Liver (tissue), 9 donors: Measurements from ENCODE around the gene USH2A. TPM values are rescaled to one million over a fixed set of nuclear protein-coding genes. Genes with fewer than 3 reads are reported as not detected.

Experiments used
- DNase-seq: peaks from one replicate; pipeline ENCODE4 v3.0.0-alpha.2; 2017; ENCODE audit warnings: low spot score
- H3K27ac ChIP-seq, 2 donors: one replicate each; pipeline ENCODE4 v1.7.0; 2013; ENCODE audit warnings: inconsistent platforms in 2 of 2, low read length in 2 of 2, control low read depth in 1 of 2, low read depth in 1 of 2, mild to moderate bottlenecking in 1 of 2
- H3K27me3 ChIP-seq, 4 donors: one replicate each; pipeline versions ENCODE4 v1.6.1 to v1.7.0; 2013; ENCODE audit warnings: low read length in 3 of 4, inconsistent platforms in 1 of 4, mild to moderate bottlenecking in 1 of 4, moderate library complexity in 1 of 4; ENCODE audit not compliant: control insufficient read depth in 4 of 4, insufficient read depth in 4 of 4
- H3K36me3 ChIP-seq, 4 donors: one replicate each; pipeline versions ENCODE4 v1.6.1 to v1.7.0; 2013; ENCODE audit warnings: low read length in 3 of 4, mild to moderate bottlenecking in 3 of 4, low read depth in 1 of 4, moderate library complexity in 1 of 4; ENCODE audit not compliant: control insufficient read depth in 4 of 4, insufficient read depth in 3 of 4
- H3K4me1 ChIP-seq, 4 donors: one replicate each; pipeline versions ENCODE4 v1.6.1 to v1.7.0; 2013; ENCODE audit warnings: low read length in 3 of 4, mild to moderate bottlenecking in 3 of 4, moderate library complexity in 1 of 4; ENCODE audit not compliant: control insufficient read depth in 4 of 4, insufficient read depth in 4 of 4
- H3K4me3 ChIP-seq, 3 donors: one replicate each; pipeline versions ENCODE4 v1.6.1 to v1.7.0; 2013; ENCODE audit warnings: low read length in 3 of 3, control low read depth in 1 of 3, low read depth in 1 of 3, mild to moderate bottlenecking in 1 of 3
- H3K9ac ChIP-seq, 2 donors: one replicate each; pipeline ENCODE4 v1.7.0; 2013; ENCODE audit warnings: low read length in 2 of 2, mild to moderate bottlenecking in 2 of 2, moderate library complexity in 2 of 2, control low read depth in 1 of 2, low read depth in 1 of 2
- H3K9me3 ChIP-seq, 4 donors: one replicate each; pipeline versions ENCODE4 v1.6.1 to v1.7.0; 2013; ENCODE audit warnings: low read length in 3 of 4; ENCODE audit not compliant: control insufficient read depth in 4 of 4
- EGR1 ChIP-seq, 2 donors: IDR thresholded peaks; 2 replicates each; pipeline ENCODE4 v1.6.1; 2016 to 2018; ENCODE audit warnings: antibody characterized with exemption in 2 of 2, low read depth in 2 of 2
- FOXA1 ChIP-seq: IDR thresholded peaks from 2 replicates; pipeline ENCODE4 v1.6.1; 2016; ENCODE audit warnings: antibody characterized with exemption
- FOXA2 ChIP-seq: IDR thresholded peaks from 2 replicates; pipeline ENCODE4 v1.6.1; 2016; ENCODE audit warnings: antibody characterized with exemption
- GABPA ChIP-seq, 2 donors: IDR thresholded peaks in 1 of 2; conservative IDR thresholded peaks in 1 of 2; 2 replicates each; pipeline ENCODE4 v1.6.1; 2016; ENCODE audit warnings: antibody characterized with exemption in 2 of 2, mild to moderate bottlenecking in 1 of 2, moderate library complexity in 1 of 2
- HNF4A ChIP-seq, 2 donors: conservative IDR thresholded peaks; 2 replicates each; pipeline ENCODE4 v1.6.1; 2016; ENCODE audit warnings: antibody characterized with exemption in 2 of 2, mild to moderate bottlenecking in 2 of 2
- HNF4G ChIP-seq: IDR thresholded peaks from 2 replicates; pipeline ENCODE4 v1.6.1; 2016; ENCODE audit warnings: antibody characterized with exemption
- JUND ChIP-seq, 2 donors: IDR thresholded peaks; 2 replicates each; pipeline ENCODE4 v1.6.1; 2016; ENCODE audit warnings: antibody characterized with exemption in 2 of 2
- NR2F2 ChIP-seq: IDR thresholded peaks from 2 replicates; pipeline ENCODE4 v1.6.1; 2016; ENCODE audit warnings: antibody characterized with exemption
- RXRA ChIP-seq, 2 donors: IDR thresholded peaks; 2 replicates each; pipeline ENCODE4 v1.6.1; 2017 to 2018; ENCODE audit warnings: antibody characterized with exemption in 2 of 2, mild to moderate bottlenecking in 1 of 2
- SP1 ChIP-seq: IDR thresholded peaks from 2 replicates; pipeline ENCODE4 v1.6.1; 2018; ENCODE audit warnings: antibody characterized with exemption, mild to moderate bottlenecking
- TAF1 ChIP-seq: conservative IDR thresholded peaks from 2 replicates; pipeline ENCODE4 v1.6.1; 2016; ENCODE audit warnings: antibody characterized with exemption, mild to moderate bottlenecking
- YY1 ChIP-seq: IDR thresholded peaks from 2 replicates; pipeline ENCODE4 v1.6.1; 2016; ENCODE audit warnings: antibody characterized with exemption, mild to moderate bottlenecking
- WGBS: extraction: QIAGEN DNeasy Blood & Tissue Kit; methylation state at CpG from one replicate; pipeline ENCODE4 v1.1.7; 2013; 5-methylcytosine and 5-hydroxymethylcytosine counted together
- polyA plus RNA-seq, 2 donors: library from polyadenylated mRNA; stranded (reverse) in 1 of 2; unstranded in 1 of 2; fragments of 200-250 nt in 1 of 2; fragments of >200 nt in 1 of 2; fragmentation: Nextera tagmentation in 1 of 2; extraction: Ambion mirVana in 1 of 2; gene quantifications; one replicate each; pipeline versions ENCODE4 v1.2.1 to v1.2.3, GENCODE V29; 2013 to 2015
- total RNA-seq, 2 donors: library from RNA; depleted of rRNA; stranded (reverse); fragments of >200 nt; gene quantifications; one replicate each; pipeline ENCODE4 v1.2.3, GENCODE V29; 2014
- TF ChIP-seq, protein P1 (sequence below): fragments of 150-350 bp; IDR thresholded peaks from 2 replicates; pipeline ENCODE4 v1.5.1; 2017; ENCODE audit warnings: improper control_type of control experiment, low read depth, low read length; ENCODE audit not compliant: missing input control
- TF ChIP-seq, protein P2 (sequence below): IDR thresholded peaks from 2 replicates; pipeline ENCODE4 v1.6.1; 2016; ENCODE audit warnings: antibody characterized with exemption, mild to moderate bottlenecking
- TF ChIP-seq, protein P3 (sequence below): IDR thresholded peaks from 2 replicates; pipeline ENCODE4 v1.6.1; 2016; ENCODE audit warnings: antibody characterized with exemption
- TF ChIP-seq, protein P4 (sequence below): IDR thresholded peaks from 2 replicates; pipeline ENCODE4 v1.6.1; 2016; ENCODE audit warnings: antibody characterized with exemption
- donor health status: healthy.
- donor health status: healthy.
- donor health status: healthy.
- donor health status: healthy.
- donor health status: healthy.

Gene USH2A
- total and polyA plus RNA-seq, 4 donors, result 0.14 to 1.0 (median 0.31) TPM

DNA sequence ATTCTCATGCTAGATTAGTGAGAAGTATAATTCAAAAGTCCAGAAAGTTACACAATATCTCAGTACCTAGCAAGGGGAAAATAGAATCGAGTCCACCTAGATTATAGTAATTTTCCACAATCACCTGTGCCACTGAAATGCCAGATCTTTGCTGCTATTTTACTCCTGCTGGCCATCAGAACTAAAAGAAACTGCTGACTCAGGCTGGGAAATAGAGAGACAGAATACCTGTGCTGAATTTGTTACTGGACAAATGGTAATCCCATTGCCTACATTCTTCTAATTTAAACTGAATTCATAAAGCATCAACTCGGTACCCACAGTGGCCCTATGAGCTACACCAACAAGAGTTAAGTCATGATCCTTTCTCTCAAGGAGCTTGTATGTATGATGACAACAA, 55.0 kb downstream of the USH2A start:
- 82% methylated on average over 2 of the region's 2 CpGs for WGBS
- H3K36me3 ChIP-seq, result no peaks in the 10 kb centered on the region
- no peaks in the 10 kb centered on the region for H3K27me3 ChIP-seq
- H3K27ac ChIP-seq, result no peak overlapping the region
- H3K4me1 ChIP-seq, result no peaks in the 10 kb centered on the region
- no peak for DNase-seq
- TF ChIP-seq RXRA (IDR thresholded peaks at IDR 0.05) (no peak), JUND (IDR thresholded peaks at IDR 0.05) (no peak), SP1 (no peak), HNF4G (no peak), HNF4A (conservative IDR thresholded peaks at IDR 0.05) (no peak), NR2F2 (no peak), FOXA1 (no peak), EGR1 (IDR thresholded peaks at IDR 0.05; ENCODE audit: low read depth in 2 of 2) (no peak), TAF1 (no peak), YY1 (no peak), GABPA (IDR thresholded peaks at IDR 0.05 in 1 of 2, conservative IDR thresholded peaks at IDR 0.05 in 1 of 2) (no peak)
- TF ChIP-seq, protein P1, sequence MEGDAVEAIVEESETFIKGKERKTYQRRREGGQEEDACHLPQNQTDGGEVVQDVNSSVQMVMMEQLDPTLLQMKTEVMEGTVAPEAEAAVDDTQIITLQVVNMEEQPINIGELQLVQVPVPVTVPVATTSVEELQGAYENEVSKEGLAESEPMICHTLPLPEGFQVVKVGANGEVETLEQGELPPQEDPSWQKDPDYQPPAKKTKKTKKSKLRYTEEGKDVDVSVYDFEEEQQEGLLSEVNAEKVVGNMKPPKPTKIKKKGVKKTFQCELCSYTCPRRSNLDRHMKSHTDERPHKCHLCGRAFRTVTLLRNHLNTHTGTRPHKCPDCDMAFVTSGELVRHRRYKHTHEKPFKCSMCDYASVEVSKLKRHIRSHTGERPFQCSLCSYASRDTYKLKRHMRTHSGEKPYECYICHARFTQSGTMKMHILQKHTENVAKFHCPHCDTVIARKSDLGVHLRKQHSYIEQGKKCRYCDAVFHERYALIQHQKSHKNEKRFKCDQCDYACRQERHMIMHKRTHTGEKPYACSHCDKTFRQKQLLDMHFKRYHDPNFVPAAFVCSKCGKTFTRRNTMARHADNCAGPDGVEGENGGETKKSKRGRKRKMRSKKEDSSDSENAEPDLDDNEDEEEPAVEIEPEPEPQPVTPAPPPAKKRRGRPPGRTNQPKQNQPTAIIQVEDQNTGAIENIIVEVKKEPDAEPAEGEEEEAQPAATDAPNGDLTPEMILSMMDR, result no peak
- TF ChIP-seq, protein P2, sequence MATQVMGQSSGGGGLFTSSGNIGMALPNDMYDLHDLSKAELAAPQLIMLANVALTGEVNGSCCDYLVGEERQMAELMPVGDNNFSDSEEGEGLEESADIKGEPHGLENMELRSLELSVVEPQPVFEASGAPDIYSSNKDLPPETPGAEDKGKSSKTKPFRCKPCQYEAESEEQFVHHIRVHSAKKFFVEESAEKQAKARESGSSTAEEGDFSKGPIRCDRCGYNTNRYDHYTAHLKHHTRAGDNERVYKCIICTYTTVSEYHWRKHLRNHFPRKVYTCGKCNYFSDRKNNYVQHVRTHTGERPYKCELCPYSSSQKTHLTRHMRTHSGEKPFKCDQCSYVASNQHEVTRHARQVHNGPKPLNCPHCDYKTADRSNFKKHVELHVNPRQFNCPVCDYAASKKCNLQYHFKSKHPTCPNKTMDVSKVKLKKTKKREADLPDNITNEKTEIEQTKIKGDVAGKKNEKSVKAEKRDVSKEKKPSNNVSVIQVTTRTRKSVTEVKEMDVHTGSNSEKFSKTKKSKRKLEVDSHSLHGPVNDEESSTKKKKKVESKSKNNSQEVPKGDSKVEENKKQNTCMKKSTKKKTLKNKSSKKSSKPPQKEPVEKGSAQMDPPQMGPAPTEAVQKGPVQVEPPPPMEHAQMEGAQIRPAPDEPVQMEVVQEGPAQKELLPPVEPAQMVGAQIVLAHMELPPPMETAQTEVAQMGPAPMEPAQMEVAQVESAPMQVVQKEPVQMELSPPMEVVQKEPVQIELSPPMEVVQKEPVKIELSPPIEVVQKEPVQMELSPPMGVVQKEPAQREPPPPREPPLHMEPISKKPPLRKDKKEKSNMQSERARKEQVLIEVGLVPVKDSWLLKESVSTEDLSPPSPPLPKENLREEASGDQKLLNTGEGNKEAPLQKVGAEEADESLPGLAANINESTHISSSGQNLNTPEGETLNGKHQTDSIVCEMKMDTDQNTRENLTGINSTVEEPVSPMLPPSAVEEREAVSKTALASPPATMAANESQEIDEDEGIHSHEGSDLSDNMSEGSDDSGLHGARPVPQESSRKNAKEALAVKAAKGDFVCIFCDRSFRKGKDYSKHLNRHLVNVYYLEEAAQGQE, result no peak
- TF ChIP-seq, protein P3, sequence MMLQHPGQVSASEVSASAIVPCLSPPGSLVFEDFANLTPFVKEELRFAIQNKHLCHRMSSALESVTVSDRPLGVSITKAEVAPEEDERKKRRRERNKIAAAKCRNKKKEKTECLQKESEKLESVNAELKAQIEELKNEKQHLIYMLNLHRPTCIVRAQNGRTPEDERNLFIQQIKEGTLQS, result no peak
- TF ChIP-seq, protein P4, sequence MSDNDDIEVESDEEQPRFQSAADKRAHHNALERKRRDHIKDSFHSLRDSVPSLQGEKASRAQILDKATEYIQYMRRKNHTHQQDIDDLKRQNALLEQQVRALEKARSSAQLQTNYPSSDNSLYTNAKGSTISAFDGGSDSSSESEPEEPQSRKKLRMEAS, result no peak
- no peak overlapping the region for H3K4me3 ChIP-seq
- H3K9ac ChIP-seq, result no peak overlapping the region
- no peaks in the 10 kb centered on the region for H3K9me3 ChIP-seq

DNA sequence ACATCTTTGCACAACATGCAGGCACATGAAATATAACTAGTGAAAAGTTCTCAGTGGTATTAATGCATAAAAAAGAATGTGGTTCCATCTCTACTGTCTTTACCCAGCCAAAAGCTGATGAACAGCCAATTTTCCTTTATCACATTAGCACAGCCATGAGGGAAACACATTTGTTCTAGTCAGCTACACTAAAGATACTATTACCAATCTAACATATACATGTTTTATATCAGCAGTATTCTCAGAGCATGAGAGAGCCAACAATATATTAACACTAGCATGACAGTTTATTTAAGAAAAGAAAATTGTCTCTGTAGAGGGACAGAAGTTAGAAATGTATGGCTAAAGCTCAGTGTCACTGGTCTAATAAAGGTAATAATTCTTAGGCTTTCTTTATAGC, 56.3 kb downstream of the USH2A start:
- no peaks in the 10 kb centered on the region for H3K36me3 ChIP-seq
- no peak for DNase-seq
- H3K9me3 ChIP-seq, result no peaks in the 10 kb centered on the region
- H3K27me3 ChIP-seq, result no peaks in the 10 kb centered on the region
- H3K4me1 ChIP-seq, result no peaks in the 10 kb centered on the region
- TF ChIP-seq, protein P4, result no peak
- no peak for TF ChIP-seq NR2F2
- TF ChIP-seq JUND (IDR thresholded peaks at IDR 0.05), result no peak
- TF ChIP-seq, protein P1, result no peak
- no peak for TF ChIP-seq FOXA2
- TF ChIP-seq HNF4G, result no peak
- H3K4me3 ChIP-seq, result no peak overlapping the region
- H3K9ac ChIP-seq, result no peak overlapping the region
- no peak overlapping the region for H3K27ac ChIP-seq
